DMS153 treated with DMSO at 0.1 percent for 48 hours (cell line): ENCODE measurements around the gene RAPGEF2.
"Not testable (repeated sequence)": the region's sequence is repeated elsewhere in the genome, so short reads cannot be mapped to it uniquely, and the experiment has no call there.

Source experiments
- DNase-seq: peaks from one replicate; lab custom pipeline; 2025; ENCODE audit not compliant: unreplicated experiment; lab: John Stamatoyannopoulos, UW

Gene RAPGEF2

DNA sequence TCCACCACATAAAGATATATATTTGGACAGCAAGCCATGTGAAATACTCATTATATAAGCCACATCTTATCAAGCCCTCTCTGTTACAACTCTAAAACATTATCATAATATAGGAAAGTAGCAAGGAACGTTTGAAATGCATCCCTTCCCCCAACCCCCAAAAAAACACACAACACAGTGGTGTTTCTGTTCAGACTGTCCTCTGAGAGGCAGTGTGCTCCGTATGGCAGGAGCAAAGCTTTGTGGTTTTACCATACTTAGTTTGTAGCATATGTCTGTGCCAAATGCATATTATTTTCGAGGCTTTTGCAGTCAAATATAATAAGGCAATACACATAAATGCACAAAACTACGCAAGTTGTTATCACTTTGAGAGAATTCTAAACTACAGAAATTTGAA lies 194.2 kb downstream of the RAPGEF2 start:
- DNase-seq, result no peak

DNA sequence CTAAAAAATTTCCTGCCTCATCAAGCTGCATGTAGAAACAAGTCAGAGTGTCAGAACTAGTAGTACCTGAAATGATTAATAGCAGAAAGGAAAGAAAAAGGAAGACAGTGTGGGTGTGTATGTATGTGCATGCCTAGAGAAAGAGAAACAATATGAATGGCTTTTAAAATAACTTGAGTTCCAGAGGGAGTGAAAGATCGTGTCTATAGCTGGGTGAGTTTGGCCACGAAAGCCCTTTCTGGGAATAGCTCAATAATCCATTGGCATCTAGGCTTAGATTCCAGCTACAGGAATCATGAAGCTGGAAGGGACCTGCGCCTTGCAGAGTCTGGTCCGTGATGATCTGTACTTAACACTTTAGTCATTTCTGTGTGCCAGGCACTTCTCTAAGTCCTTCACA lies 195.6 kb downstream of the RAPGEF2 start:
- DNase-seq, result no peak

DNA sequence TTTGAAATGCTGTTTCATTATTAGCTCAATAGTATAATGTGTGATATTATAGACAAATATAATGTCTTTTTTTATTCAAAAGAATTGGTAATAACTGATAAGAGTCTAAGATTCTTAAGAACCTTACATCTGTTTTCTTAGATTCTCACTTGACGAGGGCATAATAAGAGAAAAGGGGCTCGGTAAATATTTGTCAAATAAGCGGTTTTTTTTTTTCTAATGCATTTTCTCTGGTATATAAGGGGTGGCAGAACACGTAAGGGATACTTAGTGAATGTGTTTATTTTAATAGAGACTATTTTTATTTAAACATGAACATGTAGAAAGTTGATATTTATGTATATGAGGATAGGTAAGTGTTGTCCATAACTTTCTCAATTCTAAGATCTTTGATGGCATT lies 200.6 kb downstream of the RAPGEF2 start:
- no peak for DNase-seq

DNA sequence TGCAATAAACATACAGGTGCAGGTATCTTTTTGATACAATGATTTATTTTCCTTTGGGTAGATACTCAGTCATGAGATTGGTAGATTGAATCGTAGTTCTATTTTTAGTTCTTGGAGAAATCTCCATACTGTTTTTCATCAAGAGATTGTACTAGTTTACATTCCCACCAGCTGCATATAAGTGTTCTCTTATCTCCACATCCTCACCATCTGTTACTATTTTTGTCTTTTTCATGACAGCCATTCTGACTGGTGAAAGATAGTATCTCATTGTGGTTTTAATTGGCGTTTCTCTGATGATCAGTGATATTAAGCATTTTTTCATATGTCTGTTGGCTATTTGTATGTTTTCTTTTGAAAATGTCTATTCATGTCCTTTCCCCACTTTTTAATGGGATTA lies 202.2 kb downstream of the RAPGEF2 start:
- no peak for DNase-seq

DNA sequence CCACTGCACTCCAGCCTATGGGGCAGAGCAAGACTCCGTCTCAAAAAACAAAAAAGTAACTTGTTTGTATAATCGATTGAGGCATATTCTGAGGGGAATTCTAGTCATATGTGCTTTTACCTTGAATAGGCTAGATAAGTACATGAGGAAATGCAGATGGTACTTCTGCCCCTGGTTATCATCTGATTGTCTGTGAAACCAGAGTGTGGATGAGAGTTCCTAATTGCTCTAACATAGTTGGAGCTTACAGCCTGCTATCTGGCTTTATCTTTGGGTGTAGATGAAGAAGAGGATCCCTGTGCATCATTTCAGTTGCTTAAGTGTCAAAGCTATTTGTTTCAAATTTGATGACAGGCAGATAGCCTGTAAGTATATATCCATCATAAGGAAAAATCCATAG lies 205.1 kb downstream of the RAPGEF2 start:
- DNase-seq, result no peak

DNA sequence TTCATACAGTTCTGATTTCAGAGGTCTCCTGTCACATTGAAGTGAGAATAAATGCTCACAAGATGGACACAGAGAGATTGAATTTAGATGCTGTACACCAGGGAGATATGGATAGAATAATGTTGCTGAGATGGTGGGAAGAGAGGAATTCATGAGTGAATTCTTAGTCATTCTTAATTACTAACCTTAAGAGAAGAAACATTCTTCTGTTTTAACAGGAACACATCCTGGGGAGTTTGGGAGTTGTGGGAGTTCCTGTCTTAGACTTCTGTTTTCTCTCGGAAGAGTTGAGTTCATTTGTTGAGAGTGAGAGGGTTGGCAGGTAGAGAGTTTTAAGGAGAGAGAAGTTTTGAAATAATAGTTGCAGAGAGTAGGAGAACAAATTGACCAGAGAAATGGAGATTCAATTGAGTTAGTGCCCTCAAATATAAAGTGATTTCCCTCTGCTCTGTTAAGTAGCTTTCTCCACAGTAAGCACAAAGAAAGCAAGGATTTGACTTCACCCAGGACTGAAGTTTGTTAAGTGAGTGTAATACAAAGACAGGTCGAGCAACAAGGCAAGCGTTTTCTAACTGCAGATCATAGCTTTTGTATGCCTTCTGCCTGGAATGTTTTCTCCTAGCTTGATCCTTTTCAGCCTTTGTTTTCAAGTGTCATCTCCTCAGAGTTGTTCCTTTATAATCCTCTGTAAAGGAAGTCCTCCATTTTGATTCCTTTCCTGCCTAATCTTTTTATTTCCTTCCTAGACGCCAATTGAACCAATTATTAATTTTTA lies 205.9 kb downstream of the RAPGEF2 start:
- DNase-seq, result no peak

DNA sequence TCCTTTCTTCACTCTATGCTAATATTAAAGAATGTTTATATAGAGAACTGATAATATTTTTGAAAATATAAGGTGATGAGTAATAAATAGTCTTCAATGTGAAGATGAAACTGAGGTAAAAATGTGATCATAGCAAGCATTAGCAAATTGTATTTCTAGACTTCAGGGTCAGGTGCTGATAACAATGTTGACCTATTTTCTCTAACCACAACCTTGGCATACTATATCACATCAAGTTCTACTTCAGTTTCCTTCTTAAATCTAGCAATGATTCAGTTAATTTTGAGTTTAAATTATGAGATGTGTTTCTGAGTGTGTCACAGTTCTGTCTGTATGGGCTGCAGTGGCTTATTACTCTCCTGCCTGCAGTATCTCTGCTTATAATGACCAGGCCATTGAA lies 209.4 kb downstream of the RAPGEF2 start:
- DNase-seq, result no peak

DNA sequence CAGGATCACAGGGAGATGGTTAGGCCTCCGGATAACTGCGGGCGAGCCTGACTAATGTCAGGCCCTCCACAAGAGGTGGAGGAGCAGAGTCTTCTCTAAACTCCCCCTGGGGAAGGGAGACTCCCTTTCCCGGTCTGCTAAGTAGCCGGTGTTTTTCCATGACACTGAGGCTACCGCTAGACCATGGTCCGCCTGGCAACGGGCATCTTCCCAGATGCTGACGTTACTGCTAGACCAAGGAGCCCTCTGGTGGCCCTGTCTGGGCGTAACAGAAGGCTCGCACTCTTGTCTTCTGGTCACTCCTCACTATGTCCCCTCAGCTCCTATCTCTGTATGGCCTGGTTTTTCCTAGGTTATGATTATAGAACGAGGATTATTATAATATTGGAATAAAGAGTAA lies 213.0 kb downstream of the RAPGEF2 start:
- DNase-seq, result not testable (repeated sequence)

DNA sequence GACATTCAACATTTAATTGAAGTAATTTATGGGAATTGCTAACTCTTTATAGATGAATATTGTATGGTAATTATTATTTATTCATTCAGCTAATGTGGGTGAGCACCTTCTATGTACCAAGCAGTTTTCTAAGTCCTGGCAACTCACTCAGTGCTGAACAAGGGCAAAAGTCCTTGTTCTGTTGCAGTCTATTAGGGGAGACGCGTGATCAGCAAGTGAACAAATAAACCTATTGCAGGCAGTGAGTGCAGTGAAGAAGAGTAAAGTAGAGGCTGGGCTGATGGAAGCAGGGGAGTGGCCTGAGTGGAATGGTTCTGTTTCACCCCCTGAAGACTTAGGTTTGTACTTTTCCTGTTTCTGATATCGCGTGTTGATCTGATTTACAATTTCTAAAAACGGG lies 214.3 kb downstream of the RAPGEF2 start:
- DNase-seq, result no peak

DNA sequence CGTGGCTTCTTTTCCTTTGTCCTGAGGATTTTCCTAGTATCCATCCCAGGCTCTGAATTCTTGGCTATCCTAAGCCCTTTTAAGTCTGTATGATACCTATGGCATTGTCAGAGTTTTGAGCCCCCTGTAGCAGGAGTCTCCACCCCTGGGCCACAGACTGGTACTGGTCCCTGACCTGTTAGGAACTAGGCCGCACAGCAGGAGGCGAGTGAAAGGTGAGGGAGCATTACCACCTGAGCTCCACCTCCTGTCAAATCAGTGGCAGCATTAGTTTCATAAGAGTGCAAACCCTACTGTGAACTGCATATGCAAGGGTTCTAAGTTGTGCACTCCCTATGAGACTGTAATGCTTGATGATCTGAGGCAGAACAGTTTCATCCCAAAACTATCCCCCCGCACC lies 216.1 kb downstream of the RAPGEF2 start:
- no peak for DNase-seq

DNA sequence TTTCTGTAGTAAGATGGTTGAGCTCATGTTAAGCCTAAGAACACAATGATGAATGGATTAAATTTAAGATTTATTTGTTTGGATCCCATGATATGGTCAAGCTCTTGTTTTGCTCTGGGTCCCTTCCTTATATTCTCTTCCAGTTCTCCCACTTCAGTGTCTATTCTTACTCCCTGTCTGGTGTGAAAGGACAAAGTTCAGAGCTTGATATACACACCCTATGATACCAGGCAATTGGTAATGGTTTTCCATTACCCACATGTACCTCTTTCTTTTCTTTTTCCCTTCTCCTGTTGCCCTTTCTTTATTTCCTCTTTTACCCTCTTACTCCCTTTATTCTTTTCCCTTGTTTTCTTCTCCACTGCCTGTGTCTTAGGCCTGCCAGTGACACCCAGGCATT lies 223.6 kb downstream of the RAPGEF2 start:
- DNase-seq, result no peak

DNA sequence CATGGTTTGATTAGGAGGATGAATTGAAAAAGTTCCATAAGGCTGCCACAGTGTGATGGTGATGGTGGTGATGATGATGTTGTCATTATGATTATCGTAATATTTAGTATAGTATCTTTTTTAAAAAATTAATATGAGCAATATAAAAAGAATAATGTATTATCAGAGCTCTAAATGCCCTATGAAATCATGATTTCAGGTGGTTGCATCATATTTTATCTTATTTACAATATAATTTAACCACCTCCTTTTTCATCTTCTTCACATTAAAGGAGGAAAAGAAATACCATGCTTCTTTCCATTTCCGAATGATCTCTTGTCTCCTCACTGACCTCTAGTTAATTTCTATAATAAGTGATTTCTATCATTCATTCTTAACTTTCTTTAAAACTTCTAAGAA lies 225.9 kb downstream of the RAPGEF2 start:
- DNase-seq, result no peak

DNA sequence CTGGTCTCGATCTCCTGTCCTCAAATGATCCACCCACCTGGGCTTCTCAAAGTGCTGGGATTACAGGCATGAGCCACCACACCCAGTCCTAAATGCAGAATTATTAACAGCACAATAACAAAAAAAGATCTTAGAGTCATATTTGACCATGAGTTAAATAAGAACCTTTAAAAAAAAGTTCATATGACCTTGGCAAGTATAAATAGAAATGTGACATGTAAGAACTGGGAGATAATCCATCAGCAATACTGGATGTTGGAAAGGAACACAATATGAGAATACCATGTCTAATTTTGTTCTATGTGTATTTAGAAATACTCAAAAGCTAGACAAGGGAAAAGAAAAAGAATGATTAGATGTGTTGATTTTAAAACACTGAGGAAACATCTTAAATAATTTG lies 231.6 kb downstream of the RAPGEF2 start:
- no peak for DNase-seq

DNA sequence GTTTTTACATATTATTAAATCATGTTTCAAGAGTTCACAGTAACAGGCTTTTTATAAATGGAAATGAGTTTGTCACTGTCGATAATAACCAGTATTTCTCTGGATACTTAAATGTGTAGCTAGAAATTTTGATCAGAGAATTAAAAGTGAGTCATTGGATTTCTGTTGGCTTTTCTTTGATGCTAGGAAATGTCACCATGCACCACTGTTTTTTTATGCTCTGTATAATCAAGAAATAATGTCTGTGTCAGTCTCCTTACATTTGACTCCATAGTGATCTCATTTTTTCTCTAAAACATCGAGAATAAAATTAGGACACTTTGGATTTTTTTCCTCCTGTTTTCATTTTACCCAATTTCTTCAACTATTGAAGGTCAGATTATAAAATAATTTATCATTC lies 234.2 kb downstream of the RAPGEF2 start:
- DNase-seq, result no peak

DNA sequence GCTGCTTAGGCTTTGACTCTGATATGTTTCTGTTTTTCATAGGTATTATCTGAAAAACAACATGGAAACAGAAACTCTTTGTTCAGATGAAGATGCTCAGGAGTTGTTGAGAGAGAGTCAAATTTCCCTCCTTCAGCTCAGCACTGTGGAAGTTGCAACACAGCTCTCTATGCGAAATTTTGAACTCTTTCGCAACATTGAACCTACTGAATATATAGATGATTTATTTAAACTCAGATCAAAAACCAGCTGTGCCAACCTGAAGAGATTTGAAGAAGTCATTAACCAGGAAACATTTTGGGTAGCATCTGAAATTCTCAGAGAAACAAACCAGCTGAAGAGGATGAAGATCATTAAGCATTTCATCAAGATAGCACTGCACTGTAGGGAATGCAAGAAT lies 238.6 kb downstream of the RAPGEF2 start:
- DNase-seq, result no peak

DNA sequence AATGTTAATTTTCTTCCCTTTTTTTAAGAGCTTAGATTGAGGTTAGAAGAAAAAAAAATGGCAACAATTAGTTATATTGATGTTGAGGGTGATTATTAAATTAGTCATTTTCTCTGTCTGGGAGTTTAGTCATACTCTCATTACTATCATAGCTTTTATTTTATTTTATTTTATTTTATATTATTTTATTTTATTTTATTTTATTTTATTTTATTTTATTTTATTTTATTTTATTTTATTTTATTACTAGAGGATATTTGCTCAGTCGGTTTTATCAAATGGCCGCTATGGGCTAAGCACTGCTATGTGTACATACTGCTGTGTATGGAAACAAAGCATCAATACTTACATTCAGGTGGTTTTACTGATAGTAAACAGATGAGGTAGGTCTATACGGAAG lies 239.5 kb downstream of the RAPGEF2 start:
- DNase-seq, result no peak

DNA sequence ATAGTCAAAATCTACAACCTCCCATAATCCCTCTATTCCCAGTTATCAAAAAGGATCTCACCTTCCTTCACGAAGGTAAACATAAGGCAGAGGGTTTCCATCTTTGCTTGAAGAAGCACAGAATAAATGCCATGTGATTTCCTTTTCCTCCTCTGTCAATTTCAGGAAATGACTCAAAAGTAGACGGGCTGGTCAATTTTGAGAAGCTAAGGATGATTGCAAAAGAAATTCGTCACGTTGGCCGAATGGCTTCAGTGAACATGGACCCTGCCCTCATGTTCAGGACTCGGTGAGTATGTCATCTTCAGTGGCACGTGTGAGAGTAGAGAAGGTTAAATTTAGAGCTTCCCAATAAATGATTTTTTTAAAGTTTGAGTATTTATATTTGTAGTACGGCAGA lies 240.2 kb downstream of the RAPGEF2 start:
- no peak for DNase-seq

DNA sequence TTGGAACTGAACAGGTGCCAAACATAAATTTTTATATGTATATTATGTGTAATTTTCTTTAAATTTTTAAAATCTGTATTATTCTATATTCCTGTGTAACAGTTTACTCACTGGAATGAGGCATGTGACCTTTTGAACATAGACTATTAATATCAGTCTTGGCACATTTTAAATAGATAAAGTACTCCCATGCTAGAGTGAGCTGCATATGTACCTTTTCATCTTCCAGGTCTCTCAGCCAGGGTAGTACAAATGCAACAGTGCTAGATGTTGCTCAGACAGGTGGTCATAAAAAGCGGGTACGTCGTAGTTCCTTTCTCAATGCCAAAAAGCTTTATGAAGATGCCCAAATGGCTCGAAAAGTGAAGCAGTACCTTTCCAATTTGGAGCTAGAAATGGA lies 242.0 kb downstream of the RAPGEF2 start:
- no peak for DNase-seq

DNA sequence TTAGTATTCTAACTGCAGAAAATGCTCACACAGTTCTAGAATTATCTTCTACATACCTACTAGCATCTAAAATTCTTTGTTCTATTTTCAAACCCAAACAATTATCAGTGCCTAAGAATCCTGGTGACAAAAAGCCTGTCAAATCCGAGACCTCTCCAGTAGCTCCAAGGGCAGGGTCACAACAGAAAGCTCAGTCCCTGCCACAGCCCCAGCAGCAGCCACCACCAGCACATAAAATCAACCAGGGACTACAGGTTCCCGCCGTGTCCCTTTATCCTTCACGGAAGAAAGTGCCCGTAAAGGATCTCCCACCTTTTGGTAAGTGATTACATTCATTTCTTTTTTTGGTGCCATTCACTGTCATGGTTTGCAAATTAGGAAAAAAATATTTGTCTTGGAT lies 243.8 kb downstream of the RAPGEF2 start:
- no peak for DNase-seq

DNA sequence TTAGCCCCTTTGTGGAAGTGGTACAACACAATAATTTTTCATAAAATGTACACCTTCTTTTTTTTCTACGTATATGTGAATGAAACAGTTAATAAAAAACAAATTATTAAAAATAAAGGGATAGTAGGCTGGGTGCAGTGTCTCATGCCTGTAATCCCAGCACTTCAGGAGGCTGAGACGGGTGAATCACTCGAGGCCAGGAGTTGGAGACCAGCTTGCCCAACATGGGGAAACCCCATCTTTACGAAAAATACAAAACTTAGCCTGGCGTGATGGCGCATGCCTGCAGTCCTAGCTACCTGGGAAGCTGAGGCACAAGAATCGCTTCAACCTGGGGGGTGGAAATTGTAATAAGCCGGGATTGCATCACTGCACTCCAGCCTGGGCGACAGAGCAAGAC lies 244.9 kb downstream of the RAPGEF2 start:
- DNase-seq, result no peak

DNA sequence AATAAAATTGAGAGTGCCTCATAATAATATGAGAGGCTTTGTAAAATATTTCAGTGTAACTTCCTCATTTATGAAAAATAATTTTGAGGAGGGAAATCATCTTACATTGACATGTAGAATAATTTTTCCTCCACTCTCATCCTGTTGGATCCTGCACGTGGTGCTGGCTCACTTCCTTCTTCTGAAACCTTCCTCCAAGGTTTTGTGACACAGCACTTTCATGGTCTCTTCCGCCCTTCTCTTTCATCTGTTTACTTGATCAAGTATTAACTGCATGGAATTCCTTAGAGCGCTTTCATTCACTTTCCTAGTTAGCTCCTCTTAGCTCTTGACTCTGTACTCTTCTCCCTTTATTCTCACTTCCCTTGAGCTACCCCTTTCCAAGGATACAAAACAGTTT lies 246.5 kb downstream of the RAPGEF2 start:
- DNase-seq, result no peak

DNA sequence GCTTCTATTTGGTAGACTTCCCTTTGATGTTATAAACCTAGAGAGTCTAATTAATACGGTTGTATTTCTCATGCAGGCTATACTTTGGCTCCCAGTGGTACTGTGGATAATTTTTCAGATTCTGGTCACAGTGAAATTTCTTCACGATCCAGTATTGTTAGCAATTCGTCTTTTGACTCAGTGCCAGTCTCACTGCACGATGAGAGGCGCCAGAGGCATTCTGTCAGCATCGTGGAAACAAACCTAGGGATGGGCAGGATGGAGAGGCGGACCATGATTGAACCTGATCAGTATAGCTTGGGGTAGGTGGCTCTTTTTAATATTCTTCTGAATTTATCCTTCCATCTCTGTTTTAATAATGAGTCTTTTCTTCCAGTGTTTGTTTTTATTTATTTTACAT lies 249.7 kb downstream of the RAPGEF2 start:
- no peak for DNase-seq

DNA sequence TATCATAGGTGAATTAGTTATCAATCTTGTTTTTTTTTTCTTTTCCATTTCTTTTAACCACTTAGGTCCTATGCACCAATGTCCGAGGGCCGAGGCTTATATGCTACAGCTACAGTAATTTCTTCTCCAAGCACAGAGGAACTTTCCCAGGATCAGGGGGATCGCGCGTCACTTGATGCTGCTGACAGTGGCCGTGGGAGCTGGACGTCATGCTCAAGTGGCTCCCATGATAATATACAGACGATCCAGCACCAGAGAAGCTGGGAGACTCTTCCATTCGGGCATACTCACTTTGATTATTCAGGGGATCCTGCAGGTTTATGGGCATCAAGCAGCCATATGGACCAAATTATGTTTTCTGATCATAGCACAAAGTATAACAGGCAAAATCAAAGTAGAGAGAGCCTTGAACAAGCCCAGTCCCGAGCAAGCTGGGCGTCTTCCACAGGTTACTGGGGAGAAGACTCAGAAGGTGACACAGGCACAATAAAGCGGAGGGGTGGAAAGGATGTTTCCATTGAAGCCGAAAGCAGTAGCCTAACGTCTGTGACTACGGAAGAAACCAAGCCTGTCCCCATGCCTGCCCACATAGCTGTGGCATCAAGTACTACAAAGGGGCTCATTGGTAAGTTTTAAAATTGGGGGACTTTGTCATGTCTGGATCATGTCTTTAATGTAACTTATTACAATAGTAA lies 250.7 kb downstream of the RAPGEF2 start:
- no peak for DNase-seq
